H1 (cell line): Measurements from ENCODE around the gene ZFYVE21. TPM values are rescaled to one million over a fixed set of nuclear protein-coding genes. Genes with fewer than 3 reads are reported as not detected.

ENCODE experiments used
- ATF3 ChIP-seq: IDR thresholded peaks from 2 replicates; pipeline ENCODE4 v1.6.1; 2011; ENCODE audit warnings: low read depth, mild to moderate bottlenecking, low read length; ENCODE audit not compliant: insufficient read depth
- BACH1 ChIP-seq: IDR thresholded peaks from 2 replicates; pipeline ENCODE4 v1.6.1; 2012; ENCODE audit warnings: low read length, improper control_type of control experiment
- CHD1 ChIP-seq: IDR thresholded peaks from 2 replicates; pipeline ENCODE4 v1.6.1; 2012; ENCODE audit warnings: low read depth, low read length, improper control_type of control experiment
- FOSL1 ChIP-seq: IDR thresholded peaks from 2 replicates; pipeline ENCODE4 v1.6.1; 2011; ENCODE audit warnings: mild to moderate bottlenecking, low read depth, low read length, moderate library complexity; ENCODE audit not compliant: insufficient read depth
- HDAC6 ChIP-seq: IDR thresholded peaks from one replicate; pipeline ENCODE4 v1.7.1; 2012; ENCODE audit warnings: low read depth, mild to moderate bottlenecking, inconsistent platforms, low read length, moderate library complexity
- JUND ChIP-seq: IDR thresholded peaks from 2 replicates; pipeline ENCODE4 v1.6.1; 2011; ENCODE audit warnings: mild to moderate bottlenecking, improper control_type of control experiment, low read length
- PHF8 ChIP-seq: fragments of 200-600 bp; sonication (generic); conservative IDR thresholded peaks from 2 replicates; pipeline ENCODE4 v1.7.1; 2012; ENCODE audit warnings: low read depth, mild to moderate bottlenecking, inconsistent platforms, low read length, moderate library complexity
- SP1 ChIP-seq: IDR thresholded peaks from 2 replicates; pipeline ENCODE4 v1.6.1; 2011; ENCODE audit warnings: low read depth, low read length
- YY1 ChIP-seq: IDR thresholded peaks from 2 replicates; pipeline ENCODE4 v1.6.1; 2011; ENCODE audit warnings: low read depth, mild to moderate bottlenecking, low read length
- polyA plus RNA-seq, 7 experiments: library from polyadenylated mRNA; depleted of rRNA in 3 of 7; stranded (reverse) in 5 of 7; unstranded in 2 of 7; fragments of >200 nt in 5 of 7; fragments of 200-250 nt in 2 of 7; gene quantifications; 1 replicate in 5 of 7; 2 replicates in 1 of 7; 4 replicates in 1 of 7; pipeline versions ENCODE4 v1.2.1 to v1.2.3, GENCODE V29; 2011 to 2013; ENCODE audit warnings: missing spikeins in 2 of 7, mixed read lengths in 2 of 7
- total RNA-seq: library from RNA; stranded (reverse); fragmentation: NEBNext Ultra II Directional; extraction: Animal tissue kit (Norgen Biotek cat#: 25700); gene quantifications from 2 replicates; pipeline ENCODE4 v1.2.1, GENCODE V29; 2021

Gene ZFYVE21
- total and polyA plus RNA-seq, 2 of the 8 experiments (the other 6 are each of a cell fraction or from before 2014, with no cell fraction given): 53.4 to 127 TPM

DNA sequence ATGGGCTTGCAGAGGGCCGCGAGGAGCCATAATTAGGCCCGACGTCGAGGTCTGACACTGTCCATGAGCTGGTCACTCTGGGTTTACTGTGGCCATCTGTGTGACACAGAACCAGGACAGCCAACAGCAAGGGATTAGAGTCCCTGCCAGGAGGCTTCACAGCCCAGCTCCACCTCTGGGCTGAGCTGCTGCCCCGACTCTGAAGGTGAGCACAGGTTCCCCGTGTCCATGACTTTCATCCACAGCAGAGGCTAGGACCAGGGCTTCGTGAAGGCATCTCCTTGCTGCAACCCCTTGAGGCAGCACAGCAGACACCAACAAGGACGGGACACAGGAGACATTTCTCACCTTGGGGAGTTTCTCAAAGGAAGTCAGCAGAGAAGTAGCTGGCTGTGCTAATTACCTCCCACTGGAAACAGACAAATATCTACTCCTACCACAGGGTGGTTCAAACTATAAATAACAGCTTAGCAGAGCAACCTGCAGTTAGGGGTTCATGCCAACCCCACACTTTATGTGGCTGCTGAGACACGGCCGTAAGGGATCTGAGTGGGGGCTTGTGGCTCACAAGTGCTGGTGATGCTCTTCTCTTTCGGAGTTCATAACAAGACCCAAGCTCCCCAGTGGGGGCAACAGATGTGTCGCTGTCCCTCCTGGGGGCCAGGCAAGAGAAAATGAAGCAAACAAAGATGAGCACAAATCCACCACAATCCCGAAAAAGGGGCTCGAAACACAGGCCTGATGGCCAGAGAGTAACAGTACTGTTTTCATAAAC is 29.2 kb downstream of the ZFYVE21 start (continued):
- TF ChIP-seq FOSL1: no peak
- TF ChIP-seq CHD1: no peak
- TF ChIP-seq ATF3: no peak
- no peak for TF ChIP-seq PHF8
- no peak for TF ChIP-seq HDAC6
- TF ChIP-seq SP1: no peak
- TF ChIP-seq JUND: no peak
- no peak for TF ChIP-seq YY1
- no peak for TF ChIP-seq BACH1
